Uterus (tissue), 2 donors: Measurements from ENCODE around the gene SNCG.

ENCODE experiments used
- CTCF ChIP-seq, 4 experiments: fragments of 200-600 bp in 2 of 4; fragments of 450-650 bp in 2 of 4; sonication (generic) in 2 of 4; IDR thresholded peaks; one replicate each; pipeline ENCODE4 v1.5.1; 2016 to 2019; ENCODE audit warnings: antibody characterized with exemption in 4 of 4, mild to moderate bottlenecking in 2 of 4, moderate library complexity in 1 of 4
- POLR2A ChIP-seq, 2 donors: fragments of 450-650 bp; IDR thresholded peaks; one replicate each; pipeline ENCODE4 v1.6.1; 2016; ENCODE audit warnings: antibody characterized with exemption in 2 of 2, mild to moderate bottlenecking in 1 of 2, moderate library complexity in 1 of 2

- TF ChIP-seq POLR2A (IDR thresholded peaks at IDR 0.05) (no peak), CTCF (IDR thresholded peaks at IDR 0.05) (peak in 3 of 4 experiments; percentile 2 to 23 (median 3))
Observed at GRCh38 chr10:86971232-86971991, 13.0 kb downstream of the SNCG start.
